ELF-1 (cell line): ENCODE results near the gene SYNGR3.

ENCODE experiments used
- DNase-seq: peaks from one replicate; pipeline ENCODE4 v3.0.0-alpha.2; 2016; ENCODE audit warnings: low read depth, low spot score

SYNGR3 gene

DNA sequence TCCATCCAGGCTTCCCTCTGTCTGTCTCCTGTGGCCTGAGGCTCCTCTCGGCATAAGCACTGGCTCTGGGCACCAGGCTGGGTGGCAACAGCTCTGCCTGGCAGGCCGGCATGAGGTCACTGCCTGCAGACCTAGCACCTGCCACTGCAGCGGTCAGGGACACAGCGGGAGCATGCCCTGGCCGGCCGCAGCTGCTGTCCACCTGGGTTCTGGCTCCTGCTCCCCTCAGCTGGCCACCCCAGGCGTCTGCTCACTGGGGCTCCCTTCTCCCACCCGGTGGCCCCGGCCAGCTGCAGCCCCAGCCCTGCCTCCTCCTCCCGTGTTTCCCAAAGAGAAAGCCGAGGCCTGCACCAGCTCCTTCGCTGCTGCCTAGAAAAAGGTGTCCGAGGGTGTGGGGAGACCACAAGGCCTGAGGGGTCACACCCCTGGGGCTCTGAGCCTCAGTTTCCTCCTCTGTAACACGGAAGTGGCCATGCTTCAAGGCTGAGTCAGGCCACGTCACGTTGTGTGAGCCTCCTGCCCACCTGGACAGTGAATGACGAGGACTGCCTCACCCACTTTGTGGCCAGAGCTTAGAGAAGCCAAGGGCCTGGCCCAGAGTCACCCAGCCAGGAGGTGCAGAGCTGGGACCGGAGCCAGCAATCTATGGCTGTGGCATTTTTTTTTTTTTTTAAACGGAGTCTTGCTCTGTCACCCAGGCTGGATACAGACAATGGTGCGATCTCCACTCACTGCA lies 51.2 kb downstream of the SYNGR3 start:
- no peak for DNase-seq

DNA sequence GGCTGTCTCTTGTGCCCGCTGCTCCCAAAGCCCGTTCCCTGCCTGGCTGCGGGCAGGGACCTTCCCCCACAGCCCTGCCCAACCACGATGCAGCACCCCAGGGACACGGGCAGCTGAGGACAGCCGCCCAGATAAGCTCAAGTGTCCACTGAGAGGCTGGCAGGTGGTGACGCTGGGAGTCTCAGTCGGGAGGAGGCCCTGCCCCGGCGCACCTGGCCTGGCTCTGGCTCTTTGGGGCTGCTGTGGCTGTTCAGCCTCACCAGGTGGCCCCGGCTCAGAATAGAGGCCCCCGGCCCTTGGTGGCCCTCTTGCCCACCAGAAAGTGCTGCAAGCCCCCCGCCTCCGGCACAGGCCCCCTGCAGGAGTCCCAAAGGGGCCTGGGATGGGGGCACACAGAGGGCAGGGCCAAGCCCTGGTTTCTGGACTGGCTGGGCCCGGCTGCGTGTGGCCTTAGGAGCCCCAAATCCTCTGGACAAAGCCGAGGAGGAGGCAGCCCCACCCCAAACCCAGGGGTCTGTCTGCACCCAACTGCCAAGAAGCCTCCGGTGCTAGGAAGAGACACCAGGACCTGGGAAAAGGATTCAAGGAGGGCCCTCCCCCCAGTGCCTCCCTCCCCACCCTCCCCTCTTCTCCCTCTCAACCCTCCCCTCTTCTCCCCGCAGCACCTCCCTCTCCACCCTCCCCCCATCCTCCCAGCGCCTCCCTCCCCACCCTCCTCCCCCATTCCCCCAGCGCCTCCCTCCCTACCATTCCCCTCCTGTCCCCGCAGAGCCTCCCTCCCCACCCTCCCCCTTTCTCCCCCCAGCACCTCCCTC lies 52.6 kb downstream of the SYNGR3 start:
- DNase-seq = no peak

GRCh38 chr16:2042986-2043666 lies 53.4 kb downstream of the SYNGR3 start:
- DNase-seq = no peak
